H1 (cell line): ENCODE results near the gene ZBP1. TPM values are rescaled to one million over a fixed set of nuclear protein-coding genes. Genes with fewer than 3 reads are reported as not detected.

Source experiments
- FOSL1 ChIP-seq: IDR thresholded peaks from 2 replicates; pipeline ENCODE4 v1.6.1; 2011; ENCODE audit warnings: mild to moderate bottlenecking, low read depth, low read length, moderate library complexity; ENCODE audit not compliant: insufficient read depth
- polyA plus RNA-seq, 7 experiments: library from polyadenylated mRNA; depleted of rRNA in 3 of 7; stranded (reverse) in 5 of 7; unstranded in 2 of 7; fragments of >200 nt in 5 of 7; fragments of 200-250 nt in 2 of 7; gene quantifications; 1 replicate in 5 of 7; 2 replicates in 1 of 7; 4 replicates in 1 of 7; pipeline versions ENCODE4 v1.2.1 to v1.2.3, GENCODE V29; 2011 to 2013; ENCODE audit warnings: missing spikeins in 2 of 7, mixed read lengths in 2 of 7
- total RNA-seq: library from RNA; stranded (reverse); fragmentation: NEBNext Ultra II Directional; extraction: Animal tissue kit (Norgen Biotek cat#: 25700); gene quantifications from 2 replicates; pipeline ENCODE4 v1.2.1, GENCODE V29; 2021
- TF ChIP-seq, protein P1 (sequence below): IDR thresholded peaks from 2 replicates; pipeline ENCODE4 v1.6.1; 2011; ENCODE audit warnings: low read length, improper control_type of control experiment

The ZBP1 gene
- total and polyA plus RNA-seq, 2 of the 8 experiments (the other 6 are each of a cell fraction or from before 2014, with no cell fraction given) = not detected

DNA sequence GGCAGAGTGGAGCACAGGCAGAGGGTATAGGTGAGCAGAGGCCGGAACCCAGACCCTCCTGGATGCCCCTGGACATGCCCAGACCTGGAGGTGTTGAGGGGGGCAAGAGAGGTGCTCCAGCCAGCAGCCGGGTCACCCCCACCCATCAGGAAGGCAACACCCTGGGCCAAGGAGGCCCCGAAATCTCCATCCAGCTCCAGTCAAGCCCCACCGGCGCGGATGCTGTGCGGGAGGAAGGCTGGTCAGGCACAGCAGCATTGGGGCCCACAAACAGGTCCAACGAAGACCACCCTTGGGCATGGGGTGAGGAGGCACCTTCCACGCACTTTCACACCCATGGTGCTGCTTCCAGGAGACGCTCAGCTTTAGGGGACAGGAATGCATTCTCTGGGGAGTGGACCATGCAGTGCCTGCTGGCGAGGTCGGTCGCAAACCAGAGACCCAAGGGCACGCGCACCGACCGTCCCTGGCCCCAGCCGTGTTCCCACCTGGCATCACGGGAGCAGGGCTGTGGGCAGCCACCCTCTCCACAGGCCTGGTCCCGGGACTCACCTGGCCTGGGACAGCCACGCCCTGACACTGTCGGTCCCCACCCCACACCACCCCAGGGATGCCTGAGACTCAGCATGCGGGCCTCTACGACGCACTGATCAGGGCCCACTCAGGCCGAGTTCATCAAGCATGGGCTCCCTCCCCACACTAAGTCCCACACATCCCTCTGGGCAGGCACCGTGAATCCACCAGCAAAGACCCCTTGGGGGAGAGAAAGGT, 43.6 kb upstream of the ZBP1 start (continued):
- TF ChIP-seq, protein P1, sequence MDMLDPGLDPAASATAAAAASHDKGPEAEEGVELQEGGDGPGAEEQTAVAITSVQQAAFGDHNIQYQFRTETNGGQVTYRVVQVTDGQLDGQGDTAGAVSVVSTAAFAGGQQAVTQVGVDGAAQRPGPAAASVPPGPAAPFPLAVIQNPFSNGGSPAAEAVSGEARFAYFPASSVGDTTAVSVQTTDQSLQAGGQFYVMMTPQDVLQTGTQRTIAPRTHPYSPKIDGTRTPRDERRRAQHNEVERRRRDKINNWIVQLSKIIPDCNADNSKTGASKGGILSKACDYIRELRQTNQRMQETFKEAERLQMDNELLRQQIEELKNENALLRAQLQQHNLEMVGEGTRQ = no peak
- TF ChIP-seq FOSL1 = no peak
